HepG2 (cell line): ENCODE data around the gene FAM171A2. TPM values are rescaled to one million over a fixed set of nuclear protein-coding genes. Genes with fewer than 3 reads are reported as not detected.

Experiments
- ATAC-seq: fragments of 200-7000 bp; cut with Tn5 transposase; 3 replicates; pipeline ENCODE4 v1.9.1; 2020; ENCODE audit warnings: mild to moderate bottlenecking, moderate library complexity
- BruUV-seq: library from RNA; stranded (reverse); fragments of 400-500 nt; replicated peaks from 2 replicates; lab custom pipeline; 2021; lab: Mats Ljungman, UMichigan
- CTCF ChIA-PET: fragments of 300-600 bp; formaldehyde crosslinking; extraction: SDS; loops from one replicate; lab custom pipeline; 2021; ENCODE audit warnings: low total read pairs, inconsistent platforms, low intra/inter-chr PET ratio; lab: Yijun Ruan, JAX
- POLR2A ChIA-PET: fragments of 350-600 bp; sonication (Branson Sonifier 250); formaldehyde crosslinking; loops from one replicate; lab custom pipeline; 2020; ENCODE audit warnings: antibody characterized with exemption, inconsistent platforms; lab: Yijun Ruan, JAX
- DNase-seq: peaks from one replicate; pipeline ENCODE4 v3.0.0-alpha.2; 2015; ENCODE audit warnings: low spot score
- FAIRE-seq: peaks from 3 replicates; lab custom pipeline; 2011; peaks lifted over from hg19 to GRCh38; lab: Jason Lieb, UNC
- H2AFZ ChIP-seq: one replicate; pipeline ENCODE4 v1.6.1; 2011; ENCODE audit warnings: low read length, inconsistent platforms
- H3K27ac ChIP-seq: fragments of 300-600 bp; 3 replicates; pipeline ENCODE4 v1.8.0; 2011; ENCODE audit warnings: mixed run types, mild to moderate bottlenecking, mixed read lengths, low read length, inconsistent platforms; ENCODE audit not compliant: insufficient read depth; ENCODE audit errors: extremely low read length
- H3K27me3 ChIP-seq, 2 experiments: fragments of 200-600 bp in 1 of 2; 2 replicates in 1 of 2; 3 replicates in 1 of 2; pipeline versions ENCODE4 v1.6.0 to v1.8.0; 2011; ENCODE audit warnings: low read length in 2 of 2, mild to moderate bottlenecking in 2 of 2, moderate library complexity in 2 of 2, inconsistent platforms in 1 of 2; ENCODE audit not compliant: insufficient read depth in 2 of 2, control insufficient read depth in 1 of 2
- H3K36me3 ChIP-seq, 2 experiments: fragments of 200-600 bp in 1 of 2; replicated peaks in 1 of 2; 2 replicates in 1 of 2; 3 replicates in 1 of 2; pipeline versions ENCODE4 v1.5.1 to v1.8.0; 2011; ENCODE audit warnings: low read length in 2 of 2, inconsistent platforms in 1 of 2; ENCODE audit not compliant: insufficient read depth in 2 of 2, control insufficient read depth in 1 of 2
- H3K4me1 ChIP-seq: 2 replicates; pipeline ENCODE4 v1.5.1; 2012; ENCODE audit warnings: low read length, inconsistent platforms; ENCODE audit not compliant: insufficient read depth
- H3K4me2 ChIP-seq: 2 replicates; pipeline ENCODE4 v1.6.0; 2011; ENCODE audit warnings: low read depth, low read length, inconsistent platforms
- H3K4me3 ChIP-seq, 3 experiments: fragments of 200-600 bp in 1 of 3; sonication (generic), shearing (Covaris generic) in 1 of 3; replicated peaks in 1 of 3; 2 replicates each; pipeline ENCODE4 v1.5.1; 2011 to 2016; ENCODE audit warnings: low read length in 3 of 3, inconsistent platforms in 2 of 3, low read depth in 2 of 3, mild to moderate bottlenecking in 2 of 3, control low read depth in 1 of 3, mixed read lengths in 1 of 3; ENCODE audit not compliant: insufficient read depth in 1 of 3
- H3K79me2 ChIP-seq: one replicate; pipeline ENCODE4 v1.6.1; 2011; ENCODE audit warnings: low read length, inconsistent platforms; ENCODE audit not compliant: insufficient read depth
- H3K9ac ChIP-seq: 2 replicates; pipeline ENCODE4 v1.6.0; 2011; ENCODE audit warnings: mild to moderate bottlenecking, low read depth, low read length, inconsistent platforms; ENCODE audit not compliant: insufficient read depth
- H3K9me3 ChIP-seq: 2 replicates; pipeline ENCODE4 v1.5.1; 2012; ENCODE audit warnings: mild to moderate bottlenecking, low read length
- H4K20me1 ChIP-seq: 2 replicates; pipeline ENCODE4 v1.6.0; 2011; ENCODE audit warnings: inconsistent platforms, mild to moderate bottlenecking, low read length, moderate library complexity; ENCODE audit not compliant: insufficient read depth
- ARNT2 ChIP-seq: sonication (generic); formaldehyde crosslinking; IDR thresholded peaks from 2 replicates; pipeline ENCODE4 v1.8.0; 2022; ENCODE audit warnings: mild to moderate bottlenecking, low read depth, missing genetic modification reagents, moderate library complexity
- HNRNPL ChIP-seq: fragments of 200-400 bp; formaldehyde crosslinking; IDR thresholded peaks from 2 replicates; pipeline ENCODE4 v1.6.1; 2017; ENCODE audit warnings: mild to moderate bottlenecking, low read depth, low read length
- MLLT10 ChIP-seq: sonication (generic); formaldehyde crosslinking; IDR thresholded peaks from 2 replicates; pipeline ENCODE4 v1.4.0; 2020; ENCODE audit warnings: missing genetic modification reagents
- NCOA1 ChIP-seq: sonication (generic); formaldehyde crosslinking; IDR thresholded peaks from 2 replicates; pipeline ENCODE4 v1.9.0; 2021; ENCODE audit warnings: missing genetic modification reagents
- ZEB1 ChIP-seq: IDR thresholded peaks from 2 replicates; pipeline ENCODE4 v1.6.1; 2012; ENCODE audit warnings: mild to moderate bottlenecking, low read depth, inconsistent platforms; ENCODE audit not compliant: insufficient replicate concordance
- ZNF562 ChIP-seq: sonication (generic); formaldehyde crosslinking; IDR thresholded peaks from 2 replicates; pipeline ENCODE4 v1.8.0; 2022; ENCODE audit warnings: missing genetic modification reagents, borderline replicate concordance
- ZNF724P ChIP-seq: sonication (generic); formaldehyde crosslinking; IDR thresholded peaks from 2 replicates; pipeline ENCODE4 v1.8.0; 2022; ENCODE audit warnings: missing genetic modification reagents, borderline replicate concordance
- ZNF788 ChIP-seq: sonication (generic); formaldehyde crosslinking; IDR thresholded peaks from 2 replicates; pipeline ENCODE4 v1.5.0; 2020; ENCODE audit warnings: mild to moderate bottlenecking, missing genetic modification reagents, borderline replicate concordance
- ZNF883 ChIP-seq: sonication (generic); formaldehyde crosslinking; IDR thresholded peaks from 2 replicates; pipeline ENCODE4 v1.5.1; 2020; ENCODE audit warnings: mild to moderate bottlenecking, missing genetic modification reagents; ENCODE audit errors: not compliant biosample characterization
- WGBS: methylation state at CpG from one replicate; pipeline ENCODE4 v1.1.6; 2017; ENCODE audit warnings: low lambda C conversion rate; 5-methylcytosine and 5-hydroxymethylcytosine counted together
- in situ Hi-C: cut with HindIII; loops from 2 replicates; pipeline ENCODE4 v1.10.0; 2017; ENCODE audit warnings: low pct_unique_long_range_greater_than_20kb; ENCODE audit not compliant: extremely low pct_ligation_motif_present
- intact Hi-C: fragments of 100-400 bp; cut with micrococcal nuclease; formaldehyde crosslinking; loops from one replicate; pipeline ENCODE4 v1.10.0; 2022; ENCODE audit not compliant: unreplicated experiment
- polyA plus RNA-seq, 8 experiments: library from polyadenylated mRNA; depleted of rRNA in 3 of 8; stranded (reverse) in 7 of 8; unstranded in 1 of 8; fragments of >200 nt; fragmentation: Illumina TruSeq in 4 of 8; extraction: Trizol in 4 of 8; gene quantifications; 2 replicates each; pipeline versions ENCODE4 v1.2.1 to v1.2.3, GENCODE V29; 2011 to 2016; ENCODE audit warnings: low read depth in 4 of 8, missing spikeins in 1 of 8, mixed read lengths in 1 of 8; ENCODE audit not compliant: insufficient read depth in 1 of 8
- total RNA-seq, 5 experiments: library from RNA; depleted of rRNA; stranded (reverse); fragments of >200 nt; fragmentation: Illumina TruSeq; extraction: Trizol; gene quantifications; 2 replicates each; pipeline ENCODE4 v1.2.3, GENCODE V29; 2016; ENCODE audit warnings: low read depth in 1 of 5
- TF ChIP-seq, protein P1 (sequence below): sonication (generic); formaldehyde crosslinking; IDR thresholded peaks from 2 replicates; pipeline ENCODE4 v1.8.1; 2022; ENCODE audit warnings: mild to moderate bottlenecking, missing genetic modification reagents
- TF ChIP-seq, protein P2 (sequence below): IDR thresholded peaks from 2 replicates; pipeline ENCODE4 v1.6.1; 2016; ENCODE audit warnings: low read depth, borderline replicate concordance

The FAM171A2 gene
- total and polyA plus RNA-seq, 2 of the 13 experiments (the other 11 are each of a cell fraction or from before 2014, with no cell fraction given): 1.8 to 3.6 TPM

DNA sequence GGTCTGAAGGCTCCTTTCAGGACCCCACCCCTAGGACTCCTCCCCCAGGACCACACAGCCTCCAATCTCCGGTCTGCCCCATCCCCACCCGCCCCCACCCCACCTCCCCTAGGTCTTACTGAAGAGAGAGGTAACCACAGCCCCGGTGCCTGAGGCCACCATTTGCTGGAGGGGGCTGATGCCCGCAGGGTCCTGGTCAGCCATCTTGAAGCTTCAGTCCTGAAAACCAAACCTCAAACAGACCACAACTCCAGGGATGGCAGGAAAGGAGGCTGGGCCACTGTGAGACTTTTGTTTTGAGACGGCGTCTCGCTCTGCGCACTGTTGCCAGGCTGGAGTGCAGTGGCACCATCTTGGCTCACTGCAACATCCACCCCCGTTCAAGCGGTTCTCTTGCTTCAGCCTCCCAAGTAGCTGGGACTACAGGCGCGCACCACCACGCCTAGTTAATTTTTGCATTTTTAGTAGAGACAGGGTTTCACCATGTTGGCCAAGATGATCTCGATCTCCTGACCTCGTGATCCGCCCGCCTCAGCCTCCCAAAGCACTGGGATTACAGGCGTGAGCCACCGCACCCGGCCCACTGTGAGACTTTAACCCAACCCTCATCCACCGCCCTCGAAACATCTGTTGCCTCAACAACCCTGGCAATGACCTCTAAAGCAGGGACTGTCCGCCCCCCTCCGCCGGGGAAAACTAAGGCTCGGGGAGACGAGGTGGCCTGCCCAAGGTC, 40.1 kb downstream of the FAM171A2 start (continued):
- TF ChIP-seq, protein P1, sequence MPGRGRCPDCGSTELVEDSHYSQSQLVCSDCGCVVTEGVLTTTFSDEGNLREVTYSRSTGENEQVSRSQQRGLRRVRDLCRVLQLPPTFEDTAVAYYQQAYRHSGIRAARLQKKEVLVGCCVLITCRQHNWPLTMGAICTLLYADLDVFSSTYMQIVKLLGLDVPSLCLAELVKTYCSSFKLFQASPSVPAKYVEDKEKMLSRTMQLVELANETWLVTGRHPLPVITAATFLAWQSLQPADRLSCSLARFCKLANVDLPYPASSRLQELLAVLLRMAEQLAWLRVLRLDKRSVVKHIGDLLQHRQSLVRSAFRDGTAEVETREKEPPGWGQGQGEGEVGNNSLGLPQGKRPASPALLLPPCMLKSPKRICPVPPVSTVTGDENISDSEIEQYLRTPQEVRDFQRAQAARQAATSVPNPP: no peak
- no peak for TF ChIP-seq ZNF562 (CRISPR knock-in tag)
- no peak for TF ChIP-seq NCOA1 (CRISPR knock-in tag)
- TF ChIP-seq ARNT2 (CRISPR knock-in tag): no peak
- no peak for TF ChIP-seq MLLT10 (CRISPR knock-in tag)
- TF ChIP-seq ZEB1: peak; percentile 9
- TF ChIP-seq ZNF883 (CRISPR knock-in tag): peak; percentile 4
- TF ChIP-seq ZNF788 (CRISPR knock-in tag): no peak
- 0 out of 2 replicates have a peak, but pooled peaks have one; percentile 34 for TF ChIP-seq ZNF724P (CRISPR knock-in tag)

DNA sequence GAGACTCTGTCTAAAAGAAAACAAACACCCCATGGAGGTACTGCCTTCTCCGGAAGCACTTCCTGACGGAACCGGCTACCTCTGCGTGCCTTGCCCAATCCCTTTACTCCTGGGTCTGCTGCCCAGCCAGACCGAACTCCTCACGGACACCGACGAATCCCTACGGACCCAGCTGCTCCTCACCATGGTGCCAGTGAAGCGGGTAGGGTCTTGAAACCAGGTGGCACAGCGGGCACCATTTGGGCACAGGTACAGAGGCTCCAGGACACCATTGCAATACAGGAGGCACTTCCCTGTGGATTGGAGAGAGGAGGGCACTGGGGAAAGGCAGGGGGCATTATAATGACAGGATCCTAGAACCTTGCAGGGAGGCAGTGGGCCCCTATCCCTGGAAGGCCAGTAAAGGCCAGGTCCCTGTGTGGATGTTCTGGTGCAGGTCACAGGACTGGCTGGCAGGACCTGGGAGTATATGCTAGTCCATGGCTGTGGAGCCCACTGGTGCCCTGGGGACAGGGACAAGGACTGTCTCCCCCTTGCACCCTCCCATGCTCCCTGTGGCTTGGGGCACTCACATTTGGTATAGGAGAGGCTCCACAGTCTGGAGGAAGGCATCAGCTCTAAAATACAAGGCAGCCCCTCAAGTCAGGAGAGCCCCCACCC, 41.3 kb downstream of the FAM171A2 start:
- BruUV-seq: no TSS peak
- ChIA-PET CTCF (no interaction called here), POLR2A (no interaction called here)
- TF ChIP-seq, protein P2, sequence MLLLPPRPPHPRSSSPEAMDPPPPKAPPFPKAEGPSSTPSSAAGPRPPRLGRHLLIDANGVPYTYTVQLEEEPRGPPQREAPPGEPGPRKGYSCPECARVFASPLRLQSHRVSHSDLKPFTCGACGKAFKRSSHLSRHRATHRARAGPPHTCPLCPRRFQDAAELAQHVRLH: no peak
- TF ChIP-seq HNRNPL: peak; percentile 77; the same call in 1 of the 2 replicates
- Histone ChIP-seq H3K4me3 (no peak overlapping the region), H3K9me3 (no peaks in the 10 kb centered on the region), H3K4me2 (no peak overlapping the region), H3K27ac (no peak overlapping the region), H3K4me1 (peaks cover 46% of the 10 kb centered on the region), H3K9ac (no peak overlapping the region), H3K79me2 (peaks cover 14% of the 10 kb centered on the region), H3K36me3 (peaks cover 19 to 33% of the 10 kb centered on the region in 2 experiments; a peak in 4 of 5 replicates), H3K27me3 (no peaks in the 10 kb centered on the region; a peak in 3 of 5 replicates), H2AFZ (no peak overlapping the region), H4K20me1 (no peaks in the 10 kb centered on the region)
- intact Hi-C loops (loop anchor here (10.0 kb wide), 1 partner anchor 48 kb away; no protein-coding TSS in a partner anchor), in situ Hi-C loops (no loop called here)
- ATAC-seq: no peak
- DNase-seq: no peak
- 97% methylated on average over 11 of the region's 11 CpGs for WGBS
- no peak for FAIRE-seq
